SH-SY5Y (cell line): Measurements from ENCODE around the gene RIT2.

Experiments
- GATA2 ChIP-seq: IDR thresholded peaks from 2 replicates; pipeline ENCODE4 v1.6.1; 2011; ENCODE audit warnings: mild to moderate bottlenecking, low read depth, low read length
- GATA3 ChIP-seq: IDR thresholded peaks from 2 replicates; pipeline ENCODE4 v1.6.1; 2011; ENCODE audit warnings: low read depth, mild to moderate bottlenecking, low read length, moderate library complexity

GRCh38 chr18:42941021-42941420, 174.5 kb downstream of the RIT2 start:
- TF ChIP-seq GATA2 (no peak), GATA3 (no peak)
